OCI-LY3 (cell line): ENCODE data around the gene HINFP.
A peak's percentile ranks its signal among the peaks of the same experiment; 100 is the strongest.

Source experiments
- H2AFZ ChIP-seq: fragments of 200-600, 300-600 bp; shearing (Covaris generic); 2 replicates; pipeline ENCODE4 v1.6.0; 2014; ENCODE audit warnings: antibody characterized with exemption, low read depth, low read length
- H3K27ac ChIP-seq: fragments of 200-600, 300-600 bp; sonication (generic); 2 replicates; pipeline ENCODE4 v1.5.1; 2014; ENCODE audit warnings: mild to moderate bottlenecking, low read length, moderate library complexity, mixed read lengths
- H3K27me3 ChIP-seq: fragments of 200-600, 300-600 bp; sonication (generic); 2 replicates; pipeline ENCODE4 v1.6.1; 2014; ENCODE audit warnings: low read depth, low read length, mixed read lengths
- H3K36me3 ChIP-seq: fragments of 200-600, 300-600 bp; sonication (generic); replicated peaks from 2 replicates; pipeline ENCODE3; 2014; ENCODE audit warnings: low read depth, low read length, mixed read lengths
- H3K4me1 ChIP-seq: fragments of 300-600, 200-600 bp; sonication (generic); 2 replicates; pipeline ENCODE4 v1.6.1; 2014; ENCODE audit warnings: low read length, mixed read lengths
- H3K4me2 ChIP-seq: fragments of 200-600, 300-600 bp; sonication (generic); 2 replicates; pipeline ENCODE4 v1.6.1; 2014; ENCODE audit warnings: low read length, mixed read lengths
- H3K4me3 ChIP-seq: fragments of 300-600, 200-600 bp; sonication (generic); 2 replicates; pipeline ENCODE4 v1.5.1; 2014; ENCODE audit warnings: antibody characterized with exemption, mild to moderate bottlenecking, low read length, moderate library complexity
- H3K79me2 ChIP-seq: fragments of 300-600, 200-600 bp; shearing (Covaris generic); 2 replicates; pipeline ENCODE4 v1.6.1; 2014; ENCODE audit warnings: mild to moderate bottlenecking, low read length, mixed read lengths
- H3K9ac ChIP-seq: fragments of 300-600, 200-600 bp; shearing (Covaris generic); 2 replicates; pipeline ENCODE4 v1.6.0; 2014; ENCODE audit warnings: mild to moderate bottlenecking, low read length, moderate library complexity
- H3K9me3 ChIP-seq: fragments of 200-600, 300-600 bp; shearing (Covaris generic); 2 replicates; pipeline ENCODE4 v1.6.1; 2014; ENCODE audit warnings: low read length, mixed read lengths; ENCODE audit not compliant: insufficient read depth
- H4K20me1 ChIP-seq: fragments of 200-600, 300-600 bp; sonication (generic); 2 replicates; pipeline ENCODE4 v1.6.1; 2016; ENCODE audit warnings: low read length, mixed read lengths; ENCODE audit not compliant: insufficient read depth
- CTCF ChIP-seq: fragments of 200-600, 300-600 bp; sonication (generic); IDR thresholded peaks from 2 replicates; pipeline ENCODE4 v1.5.1; 2014; ENCODE audit warnings: antibody characterized with exemption, low read length, low read depth
- EZH2phosphoT487 ChIP-seq: fragments of 200-600 bp; shearing (Covaris generic); IDR thresholded peaks from 2 replicates; pipeline ENCODE4 v1.6.1; 2018; ENCODE audit warnings: antibody characterized with exemption, mixed run types, low read depth

Gene HINFP

GRCh38 chr11:119087747-119088241, 33.6 kb upstream of the HINFP start:
- Histone ChIP-seq H3K27me3 (no peaks in the 10 kb centered on the region), H2AFZ (no peak overlapping the region), H3K27ac (no peak overlapping the region), H3K4me2 (no peak overlapping the region), H3K4me1 (peaks cover 26% of the 10 kb centered on the region), H3K9ac (no peak overlapping the region), H3K79me2 (peaks cover 26% of the 10 kb centered on the region), H3K36me3 (peaks cover 19% of the 10 kb centered on the region), H3K4me3 (no peak overlapping the region), H3K9me3 (no peaks in the 10 kb centered on the region), H4K20me1 (peaks cover 10% of the 10 kb centered on the region)
- TF ChIP-seq EZH2phosphoT487 (no peak), CTCF (no peak)

GRCh38 chr11:119088406-119088805, 33.0 kb upstream of the HINFP start:
- Histone ChIP-seq H3K9ac (no peak overlapping the region), H3K4me1 (peaks cover 32% of the 10 kb centered on the region), H3K79me2 (peaks cover 32% of the 10 kb centered on the region), H3K4me2 (no peak overlapping the region), H3K4me3 (no peak overlapping the region), H3K27me3 (no peaks in the 10 kb centered on the region), H3K27ac (no peak overlapping the region), H3K9me3 (no peaks in the 10 kb centered on the region), H4K20me1 (peaks cover 16% of the 10 kb centered on the region), H3K36me3 (peaks cover 25% of the 10 kb centered on the region), H2AFZ (no peak overlapping the region)
- TF ChIP-seq EZH2phosphoT487 = no peak
- TF ChIP-seq CTCF = no peak

GRCh38 chr11:119089319-119089718, 32.1 kb upstream of the HINFP start:
- Histone ChIP-seq H3K9ac (no peak overlapping the region), H3K4me3 (no peak overlapping the region), H3K27ac (no peak overlapping the region), H3K4me1 (peaks cover 32% of the 10 kb centered on the region), H3K36me3 (peaks cover 34% of the 10 kb centered on the region), H3K9me3 (no peaks in the 10 kb centered on the region), H3K4me2 (no peak overlapping the region), H3K27me3 (no peaks in the 10 kb centered on the region), H3K79me2 (peaks cover 41% of the 10 kb centered on the region), H4K20me1 (peaks cover 25% of the 10 kb centered on the region), H2AFZ (no peak overlapping the region)
- TF ChIP-seq CTCF (no peak), EZH2phosphoT487 (no peak)

GRCh38 chr11:119091178-119091577, 30.2 kb upstream of the HINFP start:
- TF ChIP-seq EZH2phosphoT487 (no peak), CTCF (no peak)
- Histone ChIP-seq H3K36me3 (peaks cover 39% of the 10 kb centered on the region), H2AFZ (no peak overlapping the region), H3K4me3 (no peak overlapping the region), H3K4me1 (peaks cover 29% of the 10 kb centered on the region), H3K27ac (peak overlapping the region; percentile 15; the same call in 1 of the 2 replicates), H3K9me3 (no peaks in the 10 kb centered on the region), H3K4me2 (no peak overlapping the region), H4K20me1 (peaks cover 26% of the 10 kb centered on the region), H3K9ac (no peak overlapping the region), H3K79me2 (peaks cover 39% of the 10 kb centered on the region), H3K27me3 (no peaks in the 10 kb centered on the region)
